ENCODE results near the gene GBX1. TPM values are rescaled to one million over a fixed set of nuclear protein-coding genes. Genes with fewer than 3 reads are reported as not detected.

Gene GBX1
- total RNA-seq, 3 donors from 2014 or later (not counting 1 experiment from before 2014, with no cell fraction given): not detected

GRCh38 chr7:151172273-151173141 lies 5.0 kb upstream of the GBX1 start:
- Histone ChIP-seq H3K4me1 (ENCODE audit: control insufficient read depth, insufficient read depth, low read length) (peaks cover 12% of the 10 kb centered on the region), H3K27ac (ENCODE audit: low read length) (no peak overlapping the region), H3K27me3 (ENCODE audit: control insufficient read depth, insufficient read depth, low read length) (peaks cover 9% of the 10 kb centered on the region), H3K36me3 (ENCODE audit: control insufficient read depth, insufficient read depth, low read length) (no peaks in the 10 kb centered on the region), H3K4me3 (ENCODE audit: low read length) (no peak overlapping the region), H3K9me3 (ENCODE audit: control insufficient read depth, insufficient read depth, low read length) (no peaks in the 10 kb centered on the region)
- no peaks in the 10 kb centered on the region for H3K9me3 Mint-ChIP-seq
- no peaks in the 10 kb centered on the region for H3K36me3 Mint-ChIP-seq
- 25% methylated on average over 42 of the region's 42 CpGs for WGBS (ENCODE audit: insufficient coverage)
- peak; percentile 81 to 91 for DNase-seq
- H3K27ac Mint-ChIP-seq: no peak overlapping the region
- no peak overlapping the region for H3K4me3 Mint-ChIP-seq
- peaks cover 10 to 20% of the 10 kb centered on the region in 2 donors for H3K4me1 Mint-ChIP-seq
- TF ChIP-seq, protein P1, sequence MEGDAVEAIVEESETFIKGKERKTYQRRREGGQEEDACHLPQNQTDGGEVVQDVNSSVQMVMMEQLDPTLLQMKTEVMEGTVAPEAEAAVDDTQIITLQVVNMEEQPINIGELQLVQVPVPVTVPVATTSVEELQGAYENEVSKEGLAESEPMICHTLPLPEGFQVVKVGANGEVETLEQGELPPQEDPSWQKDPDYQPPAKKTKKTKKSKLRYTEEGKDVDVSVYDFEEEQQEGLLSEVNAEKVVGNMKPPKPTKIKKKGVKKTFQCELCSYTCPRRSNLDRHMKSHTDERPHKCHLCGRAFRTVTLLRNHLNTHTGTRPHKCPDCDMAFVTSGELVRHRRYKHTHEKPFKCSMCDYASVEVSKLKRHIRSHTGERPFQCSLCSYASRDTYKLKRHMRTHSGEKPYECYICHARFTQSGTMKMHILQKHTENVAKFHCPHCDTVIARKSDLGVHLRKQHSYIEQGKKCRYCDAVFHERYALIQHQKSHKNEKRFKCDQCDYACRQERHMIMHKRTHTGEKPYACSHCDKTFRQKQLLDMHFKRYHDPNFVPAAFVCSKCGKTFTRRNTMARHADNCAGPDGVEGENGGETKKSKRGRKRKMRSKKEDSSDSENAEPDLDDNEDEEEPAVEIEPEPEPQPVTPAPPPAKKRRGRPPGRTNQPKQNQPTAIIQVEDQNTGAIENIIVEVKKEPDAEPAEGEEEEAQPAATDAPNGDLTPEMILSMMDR (IDR thresholded peaks at IDR 0.05): peak; percentile 100
- intact Hi-C loops (cut with micrococcal nuclease): loop anchor here (1.0 to 2.0 kb wide), 2 partner anchors 48 to 274 kb away; no protein-coding TSS in a partner anchor
- peaks cover 41 to 48% of the 10 kb centered on the region in 2 donors for H3K27me3 Mint-ChIP-seq (ENCODE audit: low read depth in 2 of 2)
- ATAC-seq: peak; percentile 91 to 96 (median 91)

DNA sequence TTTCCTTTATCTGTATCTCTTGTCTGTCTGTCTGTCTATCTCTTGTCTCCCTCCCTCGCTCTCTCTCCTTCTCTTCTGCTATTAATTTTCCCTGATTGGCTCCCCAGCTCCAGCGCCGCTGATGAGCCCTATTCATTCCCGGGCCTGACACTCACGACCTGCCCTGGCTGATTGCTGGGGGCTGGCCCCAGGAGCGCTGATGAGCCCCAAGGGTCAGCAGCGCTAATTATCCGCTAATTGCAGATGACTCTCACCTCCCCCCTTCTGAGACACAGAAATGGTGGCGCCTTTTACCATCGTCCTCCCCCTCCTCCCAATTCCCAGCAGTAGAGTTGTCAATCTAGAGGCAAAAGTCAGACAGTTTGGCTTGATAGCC lies 1.3 kb upstream of the GBX1 start:
- peaks cover 10 to 20% of the 10 kb centered on the region in 2 donors for H3K4me1 Mint-ChIP-seq
- 42% methylated on average over 10 of the region's 10 CpGs for WGBS (ENCODE audit: insufficient coverage)
- Histone ChIP-seq H3K9me3 (ENCODE audit: control insufficient read depth, insufficient read depth, low read length) (no peaks in the 10 kb centered on the region), H3K4me3 (ENCODE audit: low read length) (no peak overlapping the region), H3K27ac (ENCODE audit: low read length) (no peak overlapping the region), H3K4me1 (ENCODE audit: control insufficient read depth, insufficient read depth, low read length) (peaks cover 19% of the 10 kb centered on the region), H3K27me3 (ENCODE audit: control insufficient read depth, insufficient read depth, low read length) (peaks cover 34% of the 10 kb centered on the region), H3K36me3 (ENCODE audit: control insufficient read depth, insufficient read depth, low read length) (no peaks in the 10 kb centered on the region)
- peak overlapping the region; percentile 83 for H3K4me3 Mint-ChIP-seq
- no peaks in the 10 kb centered on the region for H3K9me3 Mint-ChIP-seq
- DNase-seq (no peak), ATAC-seq (no peak)
- peaks cover 42 to 47% of the 10 kb centered on the region in 2 donors for H3K27me3 Mint-ChIP-seq (ENCODE audit: low read depth in 2 of 2)
- no peaks in the 10 kb centered on the region for H3K36me3 Mint-ChIP-seq
- peak overlapping the region in 1 of 2 donors; percentile 14 for H3K27ac Mint-ChIP-seq
- intact Hi-C loops (cut with micrococcal nuclease): no loop called here
- TF ChIP-seq, protein P1 (IDR thresholded peaks at IDR 0.05): no peak

DNA sequence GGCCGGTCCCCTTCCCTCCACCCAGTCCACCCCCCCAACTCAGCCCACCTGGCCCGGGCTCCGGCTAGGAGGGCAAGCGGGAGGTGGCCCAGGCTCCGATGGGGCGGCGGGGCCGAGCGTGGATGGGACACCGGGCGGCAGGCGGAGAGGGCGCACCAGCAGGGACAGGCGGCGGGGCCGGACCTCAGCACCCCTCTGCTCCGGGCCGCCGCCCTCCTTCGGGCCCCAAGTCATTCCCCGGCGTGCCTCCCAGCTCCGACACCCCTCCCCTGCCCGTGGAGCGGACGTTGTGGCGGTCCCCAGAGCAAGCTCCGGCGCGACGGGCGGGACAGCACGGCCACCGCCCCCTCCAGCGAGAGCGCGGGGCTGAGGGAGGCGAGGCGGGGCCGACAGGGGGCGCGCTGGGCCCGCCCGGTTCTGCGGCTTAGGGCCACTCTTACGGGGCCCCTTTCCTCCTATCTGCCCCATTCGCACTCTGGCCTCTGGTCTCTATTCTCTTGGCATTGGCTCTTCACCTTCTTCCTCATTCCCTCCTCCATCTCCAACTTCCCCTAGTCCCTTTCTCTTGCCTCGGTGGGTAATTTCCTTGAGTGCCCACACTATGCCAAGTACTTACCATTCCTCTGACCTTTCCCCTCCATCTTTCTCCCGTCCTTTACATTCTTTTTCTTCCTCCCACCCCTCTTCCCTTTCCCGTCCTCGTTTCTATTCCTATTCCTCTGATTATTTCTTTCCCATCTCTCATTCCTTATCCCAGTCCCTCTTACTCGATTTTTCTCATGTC lies 701 bp upstream of the GBX1 start:
- ATAC-seq (peak; percentile 69 to 78 (median 73)), DNase-seq (peak; percentile 55 to 78)
- H3K4me3 Mint-ChIP-seq: peak overlapping the region; percentile 83
- Histone ChIP-seq H3K9me3 (ENCODE audit: control insufficient read depth, insufficient read depth, low read length) (no peaks in the 10 kb centered on the region), H3K36me3 (ENCODE audit: control insufficient read depth, insufficient read depth, low read length) (no peaks in the 10 kb centered on the region), H3K27me3 (ENCODE audit: control insufficient read depth, insufficient read depth, low read length) (peaks cover 37% of the 10 kb centered on the region), H3K4me3 (ENCODE audit: low read length) (no peak overlapping the region), H3K27ac (ENCODE audit: low read length) (no peak overlapping the region), H3K4me1 (ENCODE audit: control insufficient read depth, insufficient read depth, low read length) (peaks cover 19% of the 10 kb centered on the region)
- no peaks in the 10 kb centered on the region for H3K9me3 Mint-ChIP-seq
- H3K27ac Mint-ChIP-seq: peak overlapping the region in 1 of 2 donors; percentile 14
- intact Hi-C loops (cut with micrococcal nuclease): no loop called here
- TF ChIP-seq, protein P1 (IDR thresholded peaks at IDR 0.05): peak; percentile 69
- WGBS (ENCODE audit: insufficient coverage): 2% methylated on average over 52 of the region's 52 CpGs
- peaks cover 38 to 47% of the 10 kb centered on the region in 2 donors for H3K27me3 Mint-ChIP-seq (ENCODE audit: low read depth in 2 of 2)
- no peaks in the 10 kb centered on the region for H3K36me3 Mint-ChIP-seq
- H3K4me1 Mint-ChIP-seq: peaks cover 10 to 18% of the 10 kb centered on the region in 2 donors
